ENCODE results near the gene FARS2. TPM values are rescaled to one million over a fixed set of nuclear protein-coding genes. Genes with fewer than 3 reads are reported as not detected.

The FARS2 gene
- polyA plus RNA-seq, 2 of the 4 experiments (the other 2 are of a cell fraction), result 12.9 to 17.5 TPM

DNA sequence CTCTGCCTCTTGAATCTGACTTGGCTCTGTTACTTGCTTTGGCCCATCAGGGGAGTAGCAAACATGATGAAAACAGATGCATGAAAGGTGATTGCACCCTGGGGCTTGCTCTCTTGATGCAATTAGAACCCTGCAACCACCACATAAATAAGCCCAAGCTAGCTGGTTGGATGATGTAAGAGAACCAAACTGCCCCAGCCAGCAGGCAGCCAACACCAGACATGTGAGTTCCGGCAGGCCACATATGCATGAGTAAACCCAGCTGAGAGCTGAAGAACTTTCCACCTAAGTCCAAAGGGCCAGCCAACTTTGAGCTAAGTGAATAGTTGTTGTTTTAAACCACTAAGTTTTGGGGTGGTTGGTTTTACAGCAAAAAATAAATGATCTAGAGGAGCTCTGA is 268.4 kb downstream of the FARS2 start:
- POLR2A ChIA-PET, result no interaction called here
- CTCF ChIA-PET, result no interaction called here

DNA sequence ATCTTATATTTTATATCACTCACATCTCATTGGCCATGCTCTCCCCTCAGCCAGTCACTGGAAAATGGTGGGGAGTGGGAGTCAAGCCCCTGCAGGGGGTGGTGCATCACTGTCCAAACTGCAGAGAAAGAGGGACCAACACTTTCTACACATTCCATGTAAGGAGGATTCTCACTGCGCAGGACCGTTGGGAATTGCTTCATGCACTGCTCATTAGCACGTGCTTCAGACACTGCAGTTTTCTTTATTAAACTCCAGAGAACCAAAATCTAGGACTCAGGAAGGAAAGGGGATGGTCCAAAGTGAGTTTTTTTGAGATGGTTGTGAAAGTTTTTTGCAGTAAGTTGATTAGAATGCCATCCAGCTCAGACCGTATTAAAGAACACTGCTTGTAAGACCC is 269.8 kb downstream of the FARS2 start:
- ChIA-PET POLR2A (no interaction called here), CTCF (no interaction called here)
- WGBS (ENCODE audit: missing lambda C conversion rate), result 98% methylated on average over 4 of the region's 4 CpGs
- Histone ChIP-seq H3K4me2 (no peak overlapping the region), H3K4me3 (no peak overlapping the region), H3K27ac (no peak overlapping the region), H3K9me3 (no peaks in the 10 kb centered on the region), H3K4me1 (no peaks in the 10 kb centered on the region)
- FAIRE-seq (no peak), ATAC-seq (no peak), DNase-seq (ENCODE audit: low read depth in 1 of 2, low spot score in 1 of 2) (no peak)
- TF ChIP-seq ZSCAN20 (CRISPR knock-in tag; IDR thresholded peaks at IDR 0.05) (no peak), KDM5A (IDR thresholded peaks at IDR 0.05) (no peak), SMC3 (IDR thresholded peaks at IDR 0.05) (no peak), FOSB (CRISPR knock-in tag; IDR thresholded peaks at IDR 0.05) (no peak), KDM1A (IDR thresholded peaks at IDR 0.05; ENCODE audit: low read depth) (no peak), CHD2 (IDR thresholded peaks at IDR 0.05; ENCODE audit: low read length, partially characterized antibody) (no peak), TP53 (CRISPR knock-in tag; IDR thresholded peaks at IDR 0.05) (no peak), PHF8 (IDR thresholded peaks at IDR 0.05; ENCODE audit: borderline replicate concordance, low read depth) (no peak), RNF2 (IDR thresholded peaks at IDR 0.05; ENCODE audit: borderline replicate concordance, low read depth) (no peak), GATA3 (IDR thresholded peaks at IDR 0.05; ENCODE audit: borderline replicate concordance) (no peak), CBX8 (IDR thresholded peaks at IDR 0.05) (no peak), HEYL (CRISPR knock-in tag; IDR thresholded peaks at IDR 0.05) (no peak)
- TF ChIP-seq, protein P1, sequence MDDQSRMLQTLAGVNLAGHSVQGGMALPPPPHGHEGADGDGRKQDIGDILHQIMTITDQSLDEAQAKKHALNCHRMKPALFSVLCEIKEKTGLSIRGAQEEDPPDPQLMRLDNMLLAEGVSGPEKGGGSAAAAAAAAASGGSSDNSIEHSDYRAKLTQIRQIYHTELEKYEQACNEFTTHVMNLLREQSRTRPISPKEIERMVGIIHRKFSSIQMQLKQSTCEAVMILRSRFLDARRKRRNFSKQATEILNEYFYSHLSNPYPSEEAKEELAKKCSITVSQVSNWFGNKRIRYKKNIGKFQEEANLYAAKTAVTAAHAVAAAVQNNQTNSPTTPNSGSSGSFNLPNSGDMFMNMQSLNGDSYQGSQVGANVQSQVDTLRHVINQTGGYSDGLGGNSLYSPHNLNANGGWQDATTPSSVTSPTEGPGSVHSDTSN (IDR thresholded peaks at IDR 0.05), result no peak
- TF ChIP-seq, protein P2, sequence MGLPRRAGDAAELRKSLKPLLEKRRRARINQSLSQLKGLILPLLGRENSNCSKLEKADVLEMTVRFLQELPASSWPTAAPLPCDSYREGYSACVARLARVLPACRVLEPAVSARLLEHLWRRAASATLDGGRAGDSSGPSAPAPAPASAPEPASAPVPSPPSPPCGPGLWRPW (IDR thresholded peaks at IDR 0.05), result no peak
- TF ChIP-seq, protein P3, sequence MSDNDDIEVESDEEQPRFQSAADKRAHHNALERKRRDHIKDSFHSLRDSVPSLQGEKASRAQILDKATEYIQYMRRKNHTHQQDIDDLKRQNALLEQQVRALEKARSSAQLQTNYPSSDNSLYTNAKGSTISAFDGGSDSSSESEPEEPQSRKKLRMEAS (IDR thresholded peaks at IDR 0.05), result no peak
- TF ChIP-seq, protein P4, sequence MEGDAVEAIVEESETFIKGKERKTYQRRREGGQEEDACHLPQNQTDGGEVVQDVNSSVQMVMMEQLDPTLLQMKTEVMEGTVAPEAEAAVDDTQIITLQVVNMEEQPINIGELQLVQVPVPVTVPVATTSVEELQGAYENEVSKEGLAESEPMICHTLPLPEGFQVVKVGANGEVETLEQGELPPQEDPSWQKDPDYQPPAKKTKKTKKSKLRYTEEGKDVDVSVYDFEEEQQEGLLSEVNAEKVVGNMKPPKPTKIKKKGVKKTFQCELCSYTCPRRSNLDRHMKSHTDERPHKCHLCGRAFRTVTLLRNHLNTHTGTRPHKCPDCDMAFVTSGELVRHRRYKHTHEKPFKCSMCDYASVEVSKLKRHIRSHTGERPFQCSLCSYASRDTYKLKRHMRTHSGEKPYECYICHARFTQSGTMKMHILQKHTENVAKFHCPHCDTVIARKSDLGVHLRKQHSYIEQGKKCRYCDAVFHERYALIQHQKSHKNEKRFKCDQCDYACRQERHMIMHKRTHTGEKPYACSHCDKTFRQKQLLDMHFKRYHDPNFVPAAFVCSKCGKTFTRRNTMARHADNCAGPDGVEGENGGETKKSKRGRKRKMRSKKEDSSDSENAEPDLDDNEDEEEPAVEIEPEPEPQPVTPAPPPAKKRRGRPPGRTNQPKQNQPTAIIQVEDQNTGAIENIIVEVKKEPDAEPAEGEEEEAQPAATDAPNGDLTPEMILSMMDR (IDR thresholded peaks at IDR 0.05), result no peak

More for the DNA sequence above, 268.4 kb downstream of the FARS2 start:
- Histone ChIP-seq H3K4me2 (no peak overlapping the region), H3K9me3 (no peaks in the 10 kb centered on the region), H3K4me1 (no peaks in the 10 kb centered on the region), H3K4me3 (no peak overlapping the region), H3K27ac (no peak overlapping the region)
- DNase-seq (ENCODE audit: low read depth in 1 of 2, low spot score in 1 of 2) (no peak), ATAC-seq (no peak), FAIRE-seq (no peak)
- WGBS (ENCODE audit: missing lambda C conversion rate), result 67% methylated on average over 1 of the region's 1 CpG
- no peak for TF ChIP-seq EHF (CRISPR knock-in tag; IDR thresholded peaks at IDR 0.05)

DNA sequence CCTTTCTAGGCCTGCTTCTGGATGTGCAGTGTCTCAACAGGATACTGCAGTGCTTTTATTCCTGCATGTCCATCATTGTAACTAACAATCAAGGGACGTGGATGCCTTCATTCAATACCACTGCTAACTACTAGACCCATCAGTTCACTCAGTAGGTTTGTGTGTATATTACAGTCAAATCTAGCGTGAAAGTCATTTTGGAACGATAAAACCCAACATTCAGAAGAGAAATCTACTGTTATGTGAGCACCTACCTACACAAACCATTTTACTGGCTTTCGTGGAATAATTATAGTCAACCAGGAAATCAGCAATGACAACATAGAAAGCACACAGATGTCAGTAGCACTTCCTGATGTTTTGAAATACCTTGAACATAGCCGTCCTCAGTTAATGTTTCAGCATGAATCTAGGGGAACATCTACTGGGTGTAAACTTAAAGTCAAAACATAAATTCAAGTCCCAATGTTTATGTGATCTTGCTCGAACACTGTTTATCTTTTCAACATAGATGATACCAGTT is 270.6 kb downstream of the FARS2 start:
- H3K4me3 ChIP-seq, result no peak overlapping the region

More for the DNA sequence above, 270.6 kb downstream of the FARS2 start:
- POLR2A ChIA-PET, result no interaction called here
- CTCF ChIA-PET, result interaction anchor here (0.6 kb wide), 1 partner anchor 845 kb away, joined by 3 read pairs; no protein-coding TSS in a partner anchor
- no peak for ATAC-seq
- DNase-seq (ENCODE audit: low read depth in 1 of 2, low spot score in 1 of 2), result no peak
- Histone ChIP-seq H3K9me3 (no peaks in the 10 kb centered on the region), H3K27ac (no peak overlapping the region), H3K4me2 (no peak overlapping the region), H3K4me1 (no peaks in the 10 kb centered on the region)
- TF ChIP-seq NPAS2 (CRISPR knock-in tag; IDR thresholded peaks at IDR 0.05; ENCODE audit: borderline replicate concordance), result no peak
- TF ChIP-seq TP53 (CRISPR knock-in tag; IDR thresholded peaks at IDR 0.05), result no peak
- no peak for TF ChIP-seq POLR2AphosphoS2 (conservative IDR thresholded peaks at IDR 0.05; ENCODE audit: low read length)
- TF ChIP-seq RNF2 (IDR thresholded peaks at IDR 0.05; ENCODE audit: borderline replicate concordance, low read depth), result no peak
- TF ChIP-seq FOSB (CRISPR knock-in tag; IDR thresholded peaks at IDR 0.05), result no peak
- no peak for TF ChIP-seq ZFP36 (IDR thresholded peaks at IDR 0.05; ENCODE audit: borderline replicate concordance, partially characterized antibody)
- TF ChIP-seq EHMT2 (IDR thresholded peaks at IDR 0.05; ENCODE audit: low read depth), result no peak
- no peak for TF ChIP-seq PHF8 (IDR thresholded peaks at IDR 0.05; ENCODE audit: borderline replicate concordance, low read depth)
- no peak for TF ChIP-seq NR3C1 (IDR thresholded peaks at IDR 0.05)
- no peak for FAIRE-seq
- WGBS (ENCODE audit: missing lambda C conversion rate), result 94% methylated on average over 6 of the region's 6 CpGs

All from A549 (cell line).